Measurements from ENCODE around the gene THOC5.

THOC5 gene

DNA sequence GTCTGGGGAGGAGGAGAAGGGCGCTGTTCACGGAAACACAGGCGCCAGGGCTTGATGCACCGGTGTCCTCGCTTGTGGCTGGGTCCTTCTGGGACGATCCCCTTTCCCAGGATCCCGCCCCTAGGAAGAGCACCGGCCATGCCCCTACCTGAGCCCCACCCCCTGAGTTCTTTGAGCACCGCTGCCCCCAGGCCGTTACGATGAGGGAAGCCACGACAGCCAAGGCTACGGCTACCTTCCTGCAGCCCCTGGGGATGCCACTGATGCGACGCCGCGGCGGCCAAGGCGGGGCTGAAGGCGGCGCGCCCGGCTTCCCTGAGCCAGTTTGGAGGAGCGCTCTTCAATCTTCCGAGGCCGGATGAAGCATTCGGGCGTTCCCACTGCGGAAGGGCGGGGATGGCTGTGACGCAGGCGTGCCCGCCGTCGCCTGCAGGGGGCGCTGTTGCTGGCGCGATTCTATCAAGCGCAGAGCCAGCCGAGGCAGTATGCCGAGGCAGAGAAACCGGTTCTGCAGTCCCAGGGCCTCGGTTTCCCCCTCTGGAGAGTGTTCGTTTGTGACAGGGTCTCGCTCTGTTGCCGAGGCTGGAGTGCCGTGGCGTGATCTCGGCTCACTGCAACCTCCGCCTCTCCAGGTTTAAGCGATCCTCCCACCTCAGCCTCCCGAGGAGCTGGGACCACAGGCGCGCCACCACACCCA lies 83.2 kb downstream of the THOC5 start:
- peak; percentile 51 for DNase-seq

GRCh38 chr22:29469755-29470154 lies 83.8 kb downstream of the THOC5 start:
- no peak for DNase-seq

- DNase-seq, result no peak
Observed at GRCh38 chr22:29464581-29464980, 89.0 kb downstream of the THOC5 start.

DNA sequence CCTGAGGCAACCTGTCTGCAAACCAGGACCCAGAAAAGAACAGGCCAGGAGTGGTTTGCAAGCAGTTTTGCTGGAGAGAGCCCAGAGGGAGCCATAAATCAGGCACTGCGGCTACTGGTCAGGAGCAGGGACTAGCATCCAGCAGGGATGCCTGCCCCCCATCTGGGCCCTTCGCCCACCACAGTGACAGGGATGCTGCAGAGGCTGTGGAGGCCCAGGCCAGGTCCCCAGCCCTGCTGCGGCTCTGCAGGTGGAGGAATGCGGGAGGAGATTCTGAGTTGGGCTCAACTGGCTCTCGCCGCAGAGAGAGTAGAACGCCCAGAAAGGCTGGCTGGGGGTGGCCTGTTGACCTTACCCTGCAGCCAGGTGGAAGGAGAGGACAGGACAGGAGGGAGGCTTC lies 89.9 kb downstream of the THOC5 start:
- no peak for DNase-seq

- no peak for DNase-seq
Observed at GRCh38 chr22:29461263-29461662, 92.3 kb downstream of the THOC5 start.

- DNase-seq, result no peak
Observed at GRCh38 chr22:29459773-29460172, 93.8 kb downstream of the THOC5 start.

GRCh38 chr22:29458551-29458950 lies 95.0 kb downstream of the THOC5 start:
- no peak for DNase-seq

GRCh38 chr22:29457730-29458129 lies 95.8 kb downstream of the THOC5 start:
- DNase-seq, result no peak

DNA sequence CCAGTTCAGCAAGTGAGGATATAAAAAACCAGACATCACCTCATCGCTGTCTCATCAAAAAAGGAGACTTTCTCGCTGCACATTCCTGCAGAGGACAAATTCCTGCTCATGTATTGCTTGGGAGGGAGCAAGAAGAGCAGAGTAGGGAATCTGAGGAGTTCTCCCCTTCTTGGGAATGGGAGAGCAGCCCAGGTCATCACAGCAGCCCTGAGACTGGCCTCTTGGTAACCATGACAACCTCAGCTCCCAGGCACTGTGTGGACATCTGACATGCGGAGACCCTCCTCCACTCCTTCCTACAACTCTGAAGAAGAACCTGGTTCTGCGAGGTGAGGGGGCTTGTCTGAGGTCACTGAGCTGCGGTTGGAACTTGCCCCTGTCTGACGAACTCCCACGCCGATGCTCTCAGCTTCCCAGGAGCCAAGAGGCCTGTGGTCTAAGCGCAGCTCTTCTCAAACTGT lies 97.3 kb downstream of the THOC5 start:
- no peak for DNase-seq

Data from activated gamma-delta T cell treated with Interleukin-2 at 50 U/mL for 16 hours (primary cell).